Caco-2 (cell line): ENCODE data around the gene CALCOCO1. TPM values are rescaled to one million over a fixed set of nuclear protein-coding genes. Genes with fewer than 3 reads are reported as not detected.

Source experiments
- BruUV-seq: library from RNA; stranded (reverse); fragments of 400-500 nt; replicated peaks from 2 replicates; lab custom pipeline; 2021; lab: Mats Ljungman, UMichigan
- CTCF ChIA-PET: fragments of 300-600 bp; sonication (Branson Sonifier 250); formaldehyde crosslinking; loops from one replicate; lab custom pipeline; 2022; ENCODE audit warnings: antibody characterized with exemption; lab: Charles Lee
- POLR2A ChIA-PET: fragments of 300-600 bp; sonication (Branson Sonifier 250); formaldehyde crosslinking; loops from one replicate; lab custom pipeline; 2022; ENCODE audit warnings: antibody characterized with exemption; lab: Charles Lee
- DNase-seq, 2 experiments: peaks; one replicate each; pipeline versions ENCODE4 v3.0.0 to v3.0.0-alpha.2; 2020 to 2022
- H3K27me3 ChIP-seq: replicated peaks from 2 replicates; pipeline ENCODE4 v1.6.0; 2011; ENCODE audit warnings: low read length; ENCODE audit not compliant: control insufficient read depth, insufficient read depth
- H3K36me3 ChIP-seq: 2 replicates; pipeline ENCODE4 v1.5.1; 2011; ENCODE audit warnings: low read length; ENCODE audit not compliant: control insufficient read depth, insufficient read depth
- H3K4me1 ChIP-seq: fragments of 250-450 bp; sonication (Bioruptor Pico); 2 replicates; pipeline ENCODE4 v1.5.1; 2020; ENCODE audit warnings: mild to moderate bottlenecking
- H3K4me3 ChIP-seq: 2 replicates; pipeline ENCODE4 v1.5.1; 2011; ENCODE audit warnings: low read depth, mild to moderate bottlenecking, control low read depth, low read length
- H3K9me3 ChIP-seq: fragments of 250-450 bp; sonication (Bioruptor Pico); 2 replicates; pipeline ENCODE4 v1.5.1; 2020; ENCODE audit warnings: mild to moderate bottlenecking, moderate library complexity
- H3K27ac Mint-ChIP-seq: one replicate; pipeline ENCODE4 v1.8.0; 2022; ENCODE audit warnings: mixed read lengths; ENCODE audit not compliant: unreplicated experiment
- H3K27me3 Mint-ChIP-seq: one replicate; pipeline ENCODE4 v1.8.0; 2022; ENCODE audit warnings: mixed read lengths; ENCODE audit not compliant: insufficient read depth, unreplicated experiment
- H3K36me3 Mint-ChIP-seq: one replicate; pipeline ENCODE4 v1.8.0; 2022; ENCODE audit warnings: mild to moderate bottlenecking, mixed read lengths; ENCODE audit not compliant: insufficient read depth, unreplicated experiment
- H3K4me1 Mint-ChIP-seq: one replicate; pipeline ENCODE4 v1.8.0; 2022; ENCODE audit warnings: low read depth, mixed read lengths; ENCODE audit not compliant: unreplicated experiment
- H3K4me3 Mint-ChIP-seq: one replicate; pipeline ENCODE4 v1.8.0; 2022; ENCODE audit warnings: mild to moderate bottlenecking, moderate library complexity, mixed read lengths; ENCODE audit not compliant: unreplicated experiment
- H3K9me3 Mint-ChIP-seq: one replicate; pipeline ENCODE4 v1.8.0; 2022; ENCODE audit warnings: mixed read lengths; ENCODE audit not compliant: unreplicated experiment
- CTCF ChIP-seq, 2 experiments: fragments of 200-600 bp in 1 of 2; IDR thresholded peaks; 1 replicate in 1 of 2; 2 replicates in 1 of 2; pipeline versions ENCODE4 v1.5.1 to v1.8.0; 2011 to 2022; ENCODE audit warnings: antibody characterized with exemption in 1 of 2, control low read depth in 1 of 2, inconsistent platforms in 1 of 2, low read depth in 1 of 2, low read length in 1 of 2, mild to moderate bottlenecking in 1 of 2, moderate library complexity in 1 of 2; ENCODE audit not compliant: insufficient read depth in 1 of 2, severe bottlenecking in 1 of 2, unreplicated experiment in 1 of 2
- intact Hi-C: fragments of 100-400 bp; cut with micrococcal nuclease; formaldehyde crosslinking; loops from one replicate; pipeline ENCODE4 v1.10.0; 2022; ENCODE audit not compliant: unreplicated experiment
- total RNA-seq: library from RNA; stranded (reverse); gene quantifications from 2 replicates; pipeline ENCODE4 v1.2.3, GENCODE V29; 2022

Gene CALCOCO1
- total RNA-seq, 1 experiment from 2014 or later, result 19.3 TPM

- CTCF ChIA-PET, result interaction anchor here (0.7 to 2.2 kb wide), 5 partner anchors 10 to 438 kb away, joined by 4 to 15 read pairs (median 5); no protein-coding TSS in a partner anchor
- Mint-ChIP-seq H3K4me1 (no peaks in the 10 kb centered on the region), H3K27ac (no peak overlapping the region), H3K36me3 (no peaks in the 10 kb centered on the region), H3K9me3 (no peaks in the 10 kb centered on the region), H3K4me3 (no peak overlapping the region), H3K27me3 (peaks cover 23% of the 10 kb centered on the region)
- no peak for TF ChIP-seq CTCF (IDR thresholded peaks at IDR 0.05; ENCODE audit: insufficient read depth in 1 of 2, low read depth in 1 of 2, low read length in 1 of 2, severe bottlenecking in 1 of 2, unreplicated experiment in 1 of 2)
- POLR2A ChIA-PET, result no interaction called here
- no TSS peak for BruUV-seq
- H3K4me1 ChIP-seq, result no peaks in the 10 kb centered on the region
- no peak overlapping the region for H3K4me3 ChIP-seq
- H3K27me3 ChIP-seq, result no peaks in the 10 kb centered on the region
- H3K36me3 ChIP-seq, result no peaks in the 10 kb centered on the region
- no peak for DNase-seq
- intact Hi-C loops, result loop anchor here (10.0 kb wide), 1 partner anchor 458 kb away; no protein-coding TSS in a partner anchor
- H3K9me3 ChIP-seq, result no peaks in the 10 kb centered on the region
Measured at GRCh38 chr12:53756300-53757100, 29.2 kb upstream of the CALCOCO1 start.

GRCh38 chr12:53755893-53756292, 28.6 kb upstream of the CALCOCO1 start:
- Histone ChIP-seq H3K4me1 (no peaks in the 10 kb centered on the region), H3K4me3 (no peak overlapping the region), H3K36me3 (no peaks in the 10 kb centered on the region), H3K27me3 (no peaks in the 10 kb centered on the region), H3K9me3 (no peaks in the 10 kb centered on the region)
- H3K36me3 Mint-ChIP-seq, result no peaks in the 10 kb centered on the region
- H3K27ac Mint-ChIP-seq, result no peak overlapping the region
- CTCF ChIA-PET, result interaction anchor here (0.6 to 1.1 kb wide), 2 partner anchors 9 to 1994 kb away, joined by 3 to 4 read pairs; no protein-coding TSS in a partner anchor
- POLR2A ChIA-PET, result no interaction called here
- BruUV-seq, result no TSS peak
- no peak for TF ChIP-seq CTCF (IDR thresholded peaks at IDR 0.05; ENCODE audit: insufficient read depth in 1 of 2, low read depth in 1 of 2, low read length in 1 of 2, severe bottlenecking in 1 of 2, unreplicated experiment in 1 of 2)
- H3K4me1 Mint-ChIP-seq, result no peaks in the 10 kb centered on the region
- no peak overlapping the region for H3K4me3 Mint-ChIP-seq
- peaks cover 20% of the 10 kb centered on the region for H3K27me3 Mint-ChIP-seq
- intact Hi-C loops, result loop anchor here (10.0 kb wide), 1 partner anchor 459 kb away; no protein-coding TSS in a partner anchor
- no peak for DNase-seq
- H3K9me3 Mint-ChIP-seq, result no peaks in the 10 kb centered on the region

- POLR2A ChIA-PET, result no interaction called here
- Histone ChIP-seq H3K9me3 (no peaks in the 10 kb centered on the region), H3K4me3 (no peak overlapping the region), H3K27me3 (no peaks in the 10 kb centered on the region), H3K4me1 (no peaks in the 10 kb centered on the region), H3K36me3 (no peaks in the 10 kb centered on the region)
- Mint-ChIP-seq H3K9me3 (no peaks in the 10 kb centered on the region), H3K27me3 (peaks cover 24% of the 10 kb centered on the region), H3K36me3 (no peaks in the 10 kb centered on the region), H3K4me1 (no peaks in the 10 kb centered on the region), H3K27ac (no peak overlapping the region), H3K4me3 (no peak overlapping the region)
- DNase-seq, result no peak
- CTCF ChIA-PET, result interaction anchor here (0.6 to 1.1 kb wide), 2 partner anchors 9 to 1994 kb away, joined by 3 to 4 read pairs; no protein-coding TSS in a partner anchor
- intact Hi-C loops, result loop anchor here (10.0 kb wide), 1 partner anchor 459 kb away; no protein-coding TSS in a partner anchor
- BruUV-seq, result no TSS peak
- TF ChIP-seq CTCF (IDR thresholded peaks at IDR 0.05; ENCODE audit: insufficient read depth in 1 of 2, low read depth in 1 of 2, low read length in 1 of 2, severe bottlenecking in 1 of 2, unreplicated experiment in 1 of 2), result no peak
Measured at GRCh38 chr12:53755451-53755891, 28.2 kb upstream of the CALCOCO1 start.
